ENCODE data around the gene GDAP2.

DNA sequence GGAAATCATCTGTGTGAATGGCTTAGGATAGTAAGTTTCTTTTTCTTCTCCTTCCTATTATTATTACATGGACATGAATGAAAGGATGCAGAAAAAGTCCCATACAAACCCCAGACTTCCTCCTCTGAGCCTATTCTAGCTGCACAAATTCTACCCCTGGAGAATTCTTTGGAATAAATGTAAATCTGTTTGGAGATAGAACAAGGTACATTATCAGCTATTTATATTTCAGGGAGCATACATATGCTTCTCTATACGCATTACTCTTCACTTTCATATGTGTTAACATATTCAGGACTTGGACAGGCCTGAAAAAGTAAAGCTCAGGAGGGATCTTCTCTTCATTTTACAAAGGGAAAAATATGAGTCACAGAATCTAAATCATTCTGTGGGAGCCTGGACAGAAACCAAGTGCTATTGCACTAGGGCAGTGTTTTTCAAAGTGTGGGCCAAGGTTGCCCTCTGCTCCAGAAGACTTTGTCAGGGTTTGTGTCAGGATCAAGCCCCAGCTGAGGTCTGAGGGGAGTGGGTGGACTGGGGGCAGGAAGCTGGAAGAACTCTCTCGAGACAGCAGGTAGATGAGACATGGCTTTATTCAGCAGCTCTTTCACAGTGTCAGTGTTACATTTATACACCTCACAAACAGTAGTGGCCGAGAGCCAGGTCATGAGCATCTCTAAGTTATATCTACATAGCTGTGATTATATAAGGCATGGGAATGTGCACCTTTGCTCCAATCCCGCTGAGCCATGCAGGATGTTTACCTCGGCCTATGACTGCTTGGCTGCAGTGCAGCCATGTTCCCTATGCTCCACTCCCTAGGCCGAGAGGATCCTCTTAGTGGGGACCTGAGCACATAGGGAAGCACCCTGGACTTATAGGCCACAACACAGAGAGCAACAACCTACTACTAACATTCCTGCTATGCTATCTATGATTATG lies 114.3 kb downstream of the GDAP2 start:
- TF ChIP-seq POLR2AphosphoS5 (IDR thresholded peaks at IDR 0.05) (no peak), POLR2A (IDR thresholded peaks at IDR 0.05) (no peak)
- TF ChIP-seq, protein P1, sequence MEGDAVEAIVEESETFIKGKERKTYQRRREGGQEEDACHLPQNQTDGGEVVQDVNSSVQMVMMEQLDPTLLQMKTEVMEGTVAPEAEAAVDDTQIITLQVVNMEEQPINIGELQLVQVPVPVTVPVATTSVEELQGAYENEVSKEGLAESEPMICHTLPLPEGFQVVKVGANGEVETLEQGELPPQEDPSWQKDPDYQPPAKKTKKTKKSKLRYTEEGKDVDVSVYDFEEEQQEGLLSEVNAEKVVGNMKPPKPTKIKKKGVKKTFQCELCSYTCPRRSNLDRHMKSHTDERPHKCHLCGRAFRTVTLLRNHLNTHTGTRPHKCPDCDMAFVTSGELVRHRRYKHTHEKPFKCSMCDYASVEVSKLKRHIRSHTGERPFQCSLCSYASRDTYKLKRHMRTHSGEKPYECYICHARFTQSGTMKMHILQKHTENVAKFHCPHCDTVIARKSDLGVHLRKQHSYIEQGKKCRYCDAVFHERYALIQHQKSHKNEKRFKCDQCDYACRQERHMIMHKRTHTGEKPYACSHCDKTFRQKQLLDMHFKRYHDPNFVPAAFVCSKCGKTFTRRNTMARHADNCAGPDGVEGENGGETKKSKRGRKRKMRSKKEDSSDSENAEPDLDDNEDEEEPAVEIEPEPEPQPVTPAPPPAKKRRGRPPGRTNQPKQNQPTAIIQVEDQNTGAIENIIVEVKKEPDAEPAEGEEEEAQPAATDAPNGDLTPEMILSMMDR (IDR thresholded peaks at IDR 0.05) = no peak
